Measurements from ENCODE around the gene SV2A.
"Not testable (repeated sequence)": the region's sequence is repeated elsewhere in the genome, so short reads cannot be mapped to it uniquely, and the experiment has no call there.

SV2A gene

GRCh38 chr1:149886396-149887195 lies 31.0 kb downstream of the SV2A start:
- DNase-seq (ENCODE audit: low spot score): peak; percentile 100

GRCh38 chr1:149886121-149886395 lies 31.6 kb downstream of the SV2A start:
- DNase-seq (ENCODE audit: low spot score): not testable (repeated sequence)

DNA sequence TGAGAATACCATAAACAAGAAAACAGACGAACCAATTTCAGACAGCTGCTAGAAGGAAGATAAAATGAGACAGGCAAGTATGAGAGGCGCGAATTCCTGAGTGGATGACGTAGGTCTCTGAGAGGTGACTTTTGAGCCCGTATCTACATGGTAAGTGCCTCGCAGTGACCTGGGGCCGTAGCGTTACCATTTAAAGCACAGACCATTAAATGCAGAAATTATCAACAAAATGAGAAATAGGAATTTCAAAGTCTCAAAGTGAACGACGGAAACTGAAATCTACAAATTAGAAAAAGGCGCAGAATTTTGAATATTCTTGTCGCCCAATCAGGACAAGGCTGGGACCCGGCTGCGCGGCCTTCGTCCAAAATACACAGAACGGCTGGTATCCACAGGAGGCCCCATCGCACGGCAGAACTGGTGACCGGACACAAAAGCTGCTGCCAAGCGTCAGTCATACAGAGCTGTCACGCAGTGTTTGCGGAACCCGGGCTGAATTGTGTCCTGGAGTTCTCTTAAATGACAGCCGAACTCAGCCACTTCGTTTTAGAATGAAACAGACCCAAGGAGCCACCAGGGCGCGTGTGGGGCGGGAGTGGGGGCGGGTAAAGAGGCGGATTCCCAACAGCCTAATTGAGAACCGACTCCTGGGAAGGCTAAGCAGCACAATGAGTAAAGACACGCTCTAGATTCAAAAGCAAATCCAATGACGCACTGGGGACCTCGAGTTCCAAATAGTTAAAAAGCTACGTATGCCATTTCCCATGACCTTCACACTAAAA lies 32.1 kb downstream of the SV2A start:
- DNase-seq (ENCODE audit: low spot score): peak; percentile 81

- DNase-seq (ENCODE audit: low spot score): no peak
These were observed 33.0 kb downstream of the SV2A start for GRCh38 chr1:149884433-149885338.

- no peak for DNase-seq (ENCODE audit: low spot score)
These were observed 33.9 kb downstream of the SV2A start for GRCh38 chr1:149883598-149884247.

GRCh38 chr1:149881876-149882275 lies 35.8 kb downstream of the SV2A start:
- DNase-seq (ENCODE audit: low spot score): no peak

DNA sequence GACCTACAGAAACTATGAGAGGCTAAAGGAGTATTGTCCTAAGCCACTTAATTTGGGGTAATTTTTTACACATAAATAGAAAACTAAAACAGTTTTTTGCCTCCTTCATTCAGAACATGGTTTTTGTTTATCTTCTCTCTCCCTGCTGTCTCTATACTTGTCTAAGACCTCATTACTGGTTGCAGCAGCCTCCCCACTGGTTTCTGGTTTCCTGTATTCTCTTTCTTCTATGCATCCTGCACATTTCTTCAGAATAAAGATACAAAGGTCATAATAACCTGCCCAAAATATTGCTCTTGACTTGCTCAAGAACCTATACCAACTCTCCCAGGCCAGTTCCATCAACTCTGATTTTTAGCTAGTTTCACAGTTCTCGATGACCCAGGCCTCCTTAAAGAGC lies 38.1 kb downstream of the SV2A start:
- no peak for DNase-seq (ENCODE audit: low spot score)

- no peak for DNase-seq (ENCODE audit: low spot score)
These were observed 40.3 kb downstream of the SV2A start for GRCh38 chr1:149877211-149877946.

DNA sequence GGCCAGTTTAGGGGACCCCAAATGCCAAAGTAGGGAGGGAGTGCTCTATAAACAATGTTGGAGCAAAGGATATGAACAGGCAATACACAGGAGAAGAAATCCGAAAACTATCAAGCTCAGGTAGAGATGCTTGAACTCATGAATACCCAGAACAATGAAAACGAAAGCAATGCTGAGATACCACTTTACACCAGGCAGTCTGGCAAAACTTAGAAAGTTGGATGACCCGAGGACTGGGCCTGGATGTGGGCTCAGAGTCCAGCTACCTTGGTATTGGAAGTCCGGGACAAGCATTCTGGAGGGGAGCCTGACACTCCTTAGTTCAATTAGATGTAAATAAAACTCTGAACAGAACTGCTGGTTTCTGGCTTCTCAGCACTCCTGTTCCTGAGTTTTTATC lies 44.6 kb downstream of the SV2A start:
- not testable (repeated sequence) for DNase-seq (ENCODE audit: low spot score)

- not testable (repeated sequence) for DNase-seq (ENCODE audit: low spot score)
These were observed 50.8 kb downstream of the SV2A start for GRCh38 chr1:149866887-149867286.

- not testable (repeated sequence) for DNase-seq (ENCODE audit: low spot score)
These were observed 56.1 kb downstream of the SV2A start for GRCh38 chr1:149861497-149862054.

DNA sequence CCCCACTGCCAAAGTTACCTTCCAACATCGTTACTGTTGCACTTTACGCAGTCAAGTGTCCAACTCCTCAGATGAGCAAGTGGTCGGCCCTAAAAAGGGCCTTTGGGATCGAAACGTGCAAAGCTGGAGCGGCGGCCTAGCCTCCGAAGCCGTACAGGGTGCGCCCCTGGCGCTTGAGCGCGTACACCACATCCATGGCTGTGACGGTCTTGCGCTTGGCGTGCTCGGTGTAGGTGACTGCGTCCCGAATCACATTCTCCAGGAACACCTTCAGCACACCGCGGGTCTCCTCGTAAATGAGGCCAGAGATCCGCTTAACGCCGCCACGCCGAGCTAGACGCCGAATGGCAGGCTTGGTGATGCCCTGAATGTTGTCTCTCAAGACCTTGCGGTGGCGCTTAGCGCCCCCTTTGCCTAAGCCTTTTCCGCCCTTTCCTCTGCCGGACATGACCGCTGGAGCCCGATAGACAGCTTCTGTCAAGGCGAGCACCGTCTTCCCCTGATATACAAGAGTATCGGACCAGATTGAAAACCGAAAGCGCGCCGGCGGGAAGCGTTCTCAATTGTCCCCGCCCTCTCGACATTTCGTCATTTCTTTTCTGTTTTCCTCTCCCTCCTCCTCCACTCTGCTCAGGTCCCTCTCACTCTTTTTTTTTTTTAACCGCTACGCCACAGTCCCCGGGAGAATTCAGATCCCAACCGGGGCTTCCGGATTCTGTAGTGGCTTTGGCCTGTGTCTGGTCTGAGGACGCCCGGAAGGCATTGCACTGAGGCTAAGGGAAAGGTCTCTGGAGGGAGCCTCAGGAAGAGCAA lies 56.8 kb downstream of the SV2A start:
- DNase-seq (ENCODE audit: low spot score): not testable (repeated sequence)

GRCh38 chr1:149860271-149860670 lies 57.4 kb downstream of the SV2A start:
- DNase-seq (ENCODE audit: low spot score): not testable (repeated sequence)
